DOHH2 (cell line): ENCODE data around the gene ZMIZ1.

Source experiments
- H3F3A ChIP-seq: fragments of 200-600 bp; sonication (generic), shearing (Covaris generic); 2 replicates; pipeline ENCODE4 v1.6.0; 2016; ENCODE audit warnings: antibody characterized with exemption, mild to moderate bottlenecking; ENCODE audit not compliant: control insufficient read depth, insufficient read depth
- H3K27ac ChIP-seq: fragments of 200-600 bp; sonication (generic); 2 replicates; pipeline ENCODE4 v1.5.1; 2014; ENCODE audit warnings: low read depth, mild to moderate bottlenecking, low read length, moderate library complexity
- H3K27me3 ChIP-seq: fragments of 200-600 bp; sonication (generic); 2 replicates; pipeline ENCODE4 v1.6.1; 2014; ENCODE audit warnings: mild to moderate bottlenecking, low read length, mixed read lengths; ENCODE audit not compliant: control insufficient read depth
- H3K36me3 ChIP-seq: fragments of 200-600 bp; sonication (generic); 2 replicates; pipeline ENCODE4 v1.6.1; 2014; ENCODE audit warnings: mild to moderate bottlenecking, low read length, moderate library complexity, mixed read lengths; ENCODE audit not compliant: control insufficient read depth
- H3K4me1 ChIP-seq: fragments of 200-600 bp; sonication (generic); 2 replicates; pipeline ENCODE4 v1.6.1; 2014; ENCODE audit warnings: mild to moderate bottlenecking, low read length, mixed read lengths; ENCODE audit not compliant: control insufficient read depth
- H3K4me2 ChIP-seq: fragments of 200-600 bp; sonication (generic); 2 replicates; pipeline ENCODE4 v1.6.0; 2014; ENCODE audit warnings: mild to moderate bottlenecking, low read length, moderate library complexity
- H3K4me3 ChIP-seq: fragments of 200-600 bp; sonication (generic); 2 replicates; pipeline ENCODE4 v1.5.1; 2014; ENCODE audit warnings: mild to moderate bottlenecking, low read length, mixed read lengths
- H3K79me2 ChIP-seq: fragments of 200-600 bp; sonication (generic); 2 replicates; pipeline ENCODE4 v1.6.1; 2014; ENCODE audit warnings: mild to moderate bottlenecking, low read length, mixed read lengths; ENCODE audit not compliant: control insufficient read depth
- H3K9me2 ChIP-seq: fragments of 200-600 bp; sonication (generic); replicated peaks from 2 replicates; pipeline ENCODE4 v1.6.1; 2014; ENCODE audit warnings: mild to moderate bottlenecking, low read length, mixed read lengths; ENCODE audit not compliant: control insufficient read depth
- H3K9me3 ChIP-seq: fragments of 200-600 bp; sonication (generic); 2 replicates; pipeline ENCODE4 v1.6.1; 2014; ENCODE audit warnings: antibody characterized with exemption, low read length, mixed read lengths; ENCODE audit not compliant: control insufficient read depth, insufficient read depth
- H4K20me1 ChIP-seq: fragments of 200-600 bp; sonication (generic); 2 replicates; pipeline ENCODE4 v1.6.0; 2014; ENCODE audit warnings: low read depth, mild to moderate bottlenecking, antibody characterized with exemption, low read length, moderate library complexity; ENCODE audit not compliant: control insufficient read depth, insufficient read depth
- EZH2phosphoT487 ChIP-seq: fragments of 200-600 bp; sonication (generic); IDR thresholded peaks from 2 replicates; pipeline ENCODE4 v1.6.1; 2017; ENCODE audit warnings: borderline replicate concordance, mild to moderate bottlenecking, antibody characterized with exemption, low read length, moderate library complexity, mixed read lengths
- TF ChIP-seq, protein P1 (sequence below): fragments of 200-600 bp; sonication (generic); IDR thresholded peaks from one replicate; pipeline ENCODE4 v1.5.1; 2014; ENCODE audit warnings: antibody characterized with exemption, mild to moderate bottlenecking, low read depth, low read length; ENCODE audit not compliant: poor library complexity, severe bottlenecking

The ZMIZ1 gene

DNA sequence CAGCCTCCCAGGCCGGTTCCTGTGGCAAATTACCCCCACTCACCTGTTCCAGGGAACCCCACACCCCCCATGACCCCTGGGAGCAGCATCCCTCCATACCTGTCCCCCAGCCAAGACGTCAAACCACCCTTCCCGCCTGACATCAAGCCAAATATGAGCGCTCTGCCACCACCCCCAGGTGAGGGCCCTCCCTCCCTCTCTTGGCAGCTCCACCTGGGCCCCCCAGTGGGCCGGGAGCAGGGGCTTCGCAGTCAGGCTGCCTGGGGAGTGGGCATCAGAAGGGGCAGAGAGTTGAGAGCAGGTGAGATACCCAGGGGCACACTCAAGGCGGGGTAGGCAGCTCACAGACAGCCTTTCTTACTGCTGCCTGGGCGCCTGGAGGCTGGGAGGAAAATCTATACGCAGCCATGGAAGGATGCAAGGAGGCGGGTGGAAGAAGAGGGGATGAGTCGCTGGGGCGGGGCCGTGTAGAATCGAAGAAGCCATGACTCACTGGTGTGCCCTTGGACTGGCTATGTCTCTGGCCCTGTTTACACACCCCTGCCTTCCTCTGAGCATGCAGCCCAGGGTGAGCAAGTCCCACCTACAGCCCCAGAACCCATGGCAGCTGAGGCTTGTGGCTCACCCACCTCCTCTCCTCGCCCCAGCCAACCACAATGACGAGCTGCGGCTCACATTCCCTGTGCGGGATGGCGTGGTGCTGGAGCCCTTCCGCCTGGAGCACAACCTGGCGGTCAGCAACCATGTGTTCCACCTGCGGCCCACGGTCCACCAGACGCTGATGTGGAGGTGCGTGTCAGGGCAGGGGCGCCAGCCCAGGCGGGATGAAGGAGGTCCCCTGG is 229.9 kb downstream of the ZMIZ1 start:
- Histone ChIP-seq H3K4me3 (no peak overlapping the region), H4K20me1 (no peaks in the 10 kb centered on the region), H3K79me2 (no peaks in the 10 kb centered on the region), H3K9me3 (no peaks in the 10 kb centered on the region), H3K9me2 (no peaks in the 10 kb centered on the region), H3K36me3 (peaks cover 40% of the 10 kb centered on the region), H3K4me1 (no peaks in the 10 kb centered on the region), H3K27me3 (no peaks in the 10 kb centered on the region), H3K27ac (no peak overlapping the region), H3K4me2 (no peak overlapping the region), H3F3A (no peaks in the 10 kb centered on the region)
- TF ChIP-seq, protein P1, sequence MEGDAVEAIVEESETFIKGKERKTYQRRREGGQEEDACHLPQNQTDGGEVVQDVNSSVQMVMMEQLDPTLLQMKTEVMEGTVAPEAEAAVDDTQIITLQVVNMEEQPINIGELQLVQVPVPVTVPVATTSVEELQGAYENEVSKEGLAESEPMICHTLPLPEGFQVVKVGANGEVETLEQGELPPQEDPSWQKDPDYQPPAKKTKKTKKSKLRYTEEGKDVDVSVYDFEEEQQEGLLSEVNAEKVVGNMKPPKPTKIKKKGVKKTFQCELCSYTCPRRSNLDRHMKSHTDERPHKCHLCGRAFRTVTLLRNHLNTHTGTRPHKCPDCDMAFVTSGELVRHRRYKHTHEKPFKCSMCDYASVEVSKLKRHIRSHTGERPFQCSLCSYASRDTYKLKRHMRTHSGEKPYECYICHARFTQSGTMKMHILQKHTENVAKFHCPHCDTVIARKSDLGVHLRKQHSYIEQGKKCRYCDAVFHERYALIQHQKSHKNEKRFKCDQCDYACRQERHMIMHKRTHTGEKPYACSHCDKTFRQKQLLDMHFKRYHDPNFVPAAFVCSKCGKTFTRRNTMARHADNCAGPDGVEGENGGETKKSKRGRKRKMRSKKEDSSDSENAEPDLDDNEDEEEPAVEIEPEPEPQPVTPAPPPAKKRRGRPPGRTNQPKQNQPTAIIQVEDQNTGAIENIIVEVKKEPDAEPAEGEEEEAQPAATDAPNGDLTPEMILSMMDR, result no peak
- no peak for TF ChIP-seq EZH2phosphoT487

DNA sequence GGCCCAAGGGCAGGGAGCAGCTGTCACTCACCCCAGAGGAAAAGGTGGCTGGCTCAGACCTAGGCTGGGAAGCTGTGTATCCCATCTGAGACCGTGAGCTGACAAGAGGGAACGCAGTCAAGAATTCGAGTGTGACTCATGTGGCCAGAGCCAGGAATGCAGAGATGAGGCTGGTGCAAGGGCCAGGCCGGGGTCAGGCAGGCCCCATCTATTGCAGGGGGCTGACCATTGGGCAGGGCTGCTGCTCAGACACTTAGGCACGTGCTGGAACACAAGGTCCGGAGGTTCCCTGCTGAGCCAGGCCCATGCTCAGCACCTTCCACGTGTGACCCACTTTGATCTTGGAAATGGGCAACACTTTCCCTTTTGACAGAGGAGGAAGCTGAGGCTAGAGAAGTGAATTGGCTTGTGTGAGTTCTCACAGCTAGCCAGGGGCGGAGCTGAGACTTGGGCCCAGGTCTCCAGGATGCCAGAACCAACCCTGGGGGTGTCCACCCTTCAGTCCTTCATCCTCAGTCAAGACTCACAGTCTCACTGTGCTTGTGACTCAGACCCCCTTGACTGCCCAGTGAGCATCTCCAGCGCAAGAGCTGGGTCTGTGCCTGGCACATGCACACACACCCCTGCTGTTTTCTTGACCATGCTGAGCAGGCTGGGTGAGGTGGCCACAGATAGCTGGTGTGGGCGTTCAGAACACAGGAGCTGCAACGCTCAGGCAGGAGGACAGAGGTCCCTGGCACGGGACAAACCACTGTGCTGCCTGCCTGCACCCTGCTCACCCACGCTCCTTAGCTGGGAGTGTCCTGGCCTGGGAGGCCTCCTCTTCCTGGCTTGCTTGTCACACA is 230.9 kb downstream of the ZMIZ1 start:
- Histone ChIP-seq H4K20me1 (no peaks in the 10 kb centered on the region), H3K27me3 (no peaks in the 10 kb centered on the region), H3K4me2 (no peak overlapping the region), H3K4me3 (no peak overlapping the region), H3K4me1 (no peaks in the 10 kb centered on the region), H3K9me3 (no peaks in the 10 kb centered on the region), H3K27ac (no peak overlapping the region), H3K36me3 (peaks cover 43% of the 10 kb centered on the region), H3K9me2 (no peaks in the 10 kb centered on the region), H3F3A (no peaks in the 10 kb centered on the region), H3K79me2 (no peaks in the 10 kb centered on the region)
- TF ChIP-seq, protein P1, result no peak
- no peak for TF ChIP-seq EZH2phosphoT487

DNA sequence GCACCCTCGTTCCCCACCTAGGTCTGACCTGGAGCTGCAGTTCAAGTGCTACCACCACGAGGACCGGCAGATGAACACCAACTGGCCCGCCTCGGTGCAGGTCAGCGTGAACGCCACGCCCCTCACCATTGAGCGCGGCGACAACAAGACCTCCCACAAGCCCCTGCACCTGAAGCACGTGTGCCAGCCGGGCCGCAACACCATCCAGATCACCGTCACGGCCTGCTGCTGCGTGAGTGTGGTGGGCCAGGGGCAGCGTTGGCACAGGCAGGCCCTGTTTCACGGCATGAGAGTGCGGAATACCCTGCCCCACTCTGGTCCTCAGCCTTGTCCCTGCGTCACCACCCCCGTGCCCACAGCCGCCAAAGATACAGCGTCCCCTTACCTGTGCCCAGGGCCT is 231.9 kb downstream of the ZMIZ1 start:
- no peaks in the 10 kb centered on the region for H3K9me2 ChIP-seq
- TF ChIP-seq, protein P1, result no peak
- TF ChIP-seq EZH2phosphoT487, result no peak
- no peaks in the 10 kb centered on the region for H4K20me1 ChIP-seq
- no peaks in the 10 kb centered on the region for H3K27me3 ChIP-seq
- H3K27ac ChIP-seq, result no peak overlapping the region
- H3F3A ChIP-seq, result no peaks in the 10 kb centered on the region
- H3K9me3 ChIP-seq, result no peaks in the 10 kb centered on the region
- H3K36me3 ChIP-seq, result peaks cover 39% of the 10 kb centered on the region
- H3K79me2 ChIP-seq, result no peaks in the 10 kb centered on the region
- no peak overlapping the region for H3K4me2 ChIP-seq
- no peaks in the 10 kb centered on the region for H3K4me1 ChIP-seq
- no peak overlapping the region for H3K4me3 ChIP-seq
